Lower lobe of right lung (tissue), 2 donors: ENCODE data around the gene CRABP2. TPM values are rescaled to one million over a fixed set of nuclear protein-coding genes. Genes with fewer than 3 reads are reported as not detected.

Experiments used
- ATAC-seq, 2 donors: fragments of 200-7000 bp; cut with Tn5 transposase; one replicate each; pipeline ENCODE4 v1.9.1; 2020 to 2022; ENCODE audit warnings: mild to moderate bottlenecking in 2 of 2, moderate library complexity in 2 of 2
- DNase-seq: peaks from one replicate; pipeline ENCODE4 v3.0.0-alpha.2; 2020
- H3K27ac ChIP-seq: fragments of 200-600 bp; one replicate; pipeline ENCODE4 v1.8.0; 2022
- H3K27me3 ChIP-seq: fragments of 200-600 bp; one replicate; pipeline ENCODE4 v1.8.0; 2022; ENCODE audit warnings: low read depth
- H3K36me3 ChIP-seq: fragments of 200-600 bp; one replicate; pipeline ENCODE4 v1.8.0; 2022; ENCODE audit warnings: mild to moderate bottlenecking
- H3K4me1 ChIP-seq: fragments of 200-600 bp; one replicate; pipeline ENCODE4 v1.8.0; 2022
- H3K4me3 ChIP-seq: fragments of 200-600 bp; one replicate; pipeline ENCODE4 v1.8.0; 2022; ENCODE audit warnings: mild to moderate bottlenecking
- H3K9me3 ChIP-seq: fragments of 200-600 bp; one replicate; pipeline ENCODE4 v1.8.0; 2022
- intact Hi-C: fragments of 100-400 bp; cut with DNase I; formaldehyde crosslinking; loops from one replicate; pipeline ENCODE4 v1.11.0; 2022
- total RNA-seq: library from RNA; stranded (reverse); fragmentation: NEBNext Ultra II Directional; extraction: Animal tissue kit (Norgen Biotek cat#: 25700); gene quantifications from one replicate; pipeline ENCODE4 v1.2.1, GENCODE V29; 2021
- TF ChIP-seq, protein P1 (sequence below): fragments of 200-600 bp; IDR thresholded peaks from one replicate; pipeline ENCODE4 v1.8.0; 2022; ENCODE audit warnings: antibody characterized with exemption, mild to moderate bottlenecking
- donor health status: DM: no; HTN: yes; CAD: no; lungs with severe emphysema.

The CRABP2 gene
- total RNA-seq, 1 donor from 2014 or later, result 2.1 TPM

DNA sequence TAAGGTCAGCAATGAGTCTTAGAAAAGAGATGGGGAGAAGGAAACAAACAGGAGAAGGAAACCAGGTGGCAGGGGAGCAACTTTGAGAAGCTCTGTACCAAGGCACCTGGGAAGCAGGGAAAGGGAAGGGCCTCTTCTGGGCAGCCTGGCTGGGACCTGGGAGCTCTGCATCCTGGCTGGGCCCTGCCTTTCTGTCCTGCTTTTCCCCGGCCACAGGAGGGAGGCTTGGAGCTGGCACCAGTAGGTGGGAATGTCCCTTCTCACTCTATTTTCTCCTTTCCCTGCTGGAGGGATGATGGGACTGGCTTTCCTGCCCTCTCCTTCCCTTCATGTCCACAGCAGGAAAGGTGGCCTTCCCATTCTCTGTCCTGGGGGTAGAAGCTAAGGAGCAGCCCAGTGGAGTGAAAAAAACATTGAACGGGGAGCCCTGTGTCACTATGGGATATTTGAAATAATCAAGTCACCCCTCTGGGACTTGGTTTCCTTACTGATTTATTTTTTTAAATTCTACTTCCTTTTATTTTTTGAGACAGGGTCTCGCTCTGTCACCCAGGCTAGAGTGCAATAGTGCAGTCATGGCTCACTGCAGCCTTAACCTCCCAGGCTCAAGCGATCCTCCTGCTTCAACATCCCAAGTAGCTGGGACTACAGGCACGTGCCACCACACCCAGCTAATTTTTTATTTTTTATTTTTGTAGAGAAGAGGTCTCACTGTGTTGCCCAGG lies 23.1 kb downstream of the CRABP2 start:
- ATAC-seq (no peak), DNase-seq (no peak)
- Histone ChIP-seq H3K27me3 (peaks cover 54% of the 10 kb centered on the region), H3K9me3 (no peaks in the 10 kb centered on the region), H3K4me3 (no peak overlapping the region), H3K4me1 (peaks cover 4% of the 10 kb centered on the region), H3K27ac (no peak overlapping the region), H3K36me3 (no peaks in the 10 kb centered on the region)
- TF ChIP-seq, protein P1, sequence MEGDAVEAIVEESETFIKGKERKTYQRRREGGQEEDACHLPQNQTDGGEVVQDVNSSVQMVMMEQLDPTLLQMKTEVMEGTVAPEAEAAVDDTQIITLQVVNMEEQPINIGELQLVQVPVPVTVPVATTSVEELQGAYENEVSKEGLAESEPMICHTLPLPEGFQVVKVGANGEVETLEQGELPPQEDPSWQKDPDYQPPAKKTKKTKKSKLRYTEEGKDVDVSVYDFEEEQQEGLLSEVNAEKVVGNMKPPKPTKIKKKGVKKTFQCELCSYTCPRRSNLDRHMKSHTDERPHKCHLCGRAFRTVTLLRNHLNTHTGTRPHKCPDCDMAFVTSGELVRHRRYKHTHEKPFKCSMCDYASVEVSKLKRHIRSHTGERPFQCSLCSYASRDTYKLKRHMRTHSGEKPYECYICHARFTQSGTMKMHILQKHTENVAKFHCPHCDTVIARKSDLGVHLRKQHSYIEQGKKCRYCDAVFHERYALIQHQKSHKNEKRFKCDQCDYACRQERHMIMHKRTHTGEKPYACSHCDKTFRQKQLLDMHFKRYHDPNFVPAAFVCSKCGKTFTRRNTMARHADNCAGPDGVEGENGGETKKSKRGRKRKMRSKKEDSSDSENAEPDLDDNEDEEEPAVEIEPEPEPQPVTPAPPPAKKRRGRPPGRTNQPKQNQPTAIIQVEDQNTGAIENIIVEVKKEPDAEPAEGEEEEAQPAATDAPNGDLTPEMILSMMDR, result no peak
- intact Hi-C loops, result no loop called here

DNA sequence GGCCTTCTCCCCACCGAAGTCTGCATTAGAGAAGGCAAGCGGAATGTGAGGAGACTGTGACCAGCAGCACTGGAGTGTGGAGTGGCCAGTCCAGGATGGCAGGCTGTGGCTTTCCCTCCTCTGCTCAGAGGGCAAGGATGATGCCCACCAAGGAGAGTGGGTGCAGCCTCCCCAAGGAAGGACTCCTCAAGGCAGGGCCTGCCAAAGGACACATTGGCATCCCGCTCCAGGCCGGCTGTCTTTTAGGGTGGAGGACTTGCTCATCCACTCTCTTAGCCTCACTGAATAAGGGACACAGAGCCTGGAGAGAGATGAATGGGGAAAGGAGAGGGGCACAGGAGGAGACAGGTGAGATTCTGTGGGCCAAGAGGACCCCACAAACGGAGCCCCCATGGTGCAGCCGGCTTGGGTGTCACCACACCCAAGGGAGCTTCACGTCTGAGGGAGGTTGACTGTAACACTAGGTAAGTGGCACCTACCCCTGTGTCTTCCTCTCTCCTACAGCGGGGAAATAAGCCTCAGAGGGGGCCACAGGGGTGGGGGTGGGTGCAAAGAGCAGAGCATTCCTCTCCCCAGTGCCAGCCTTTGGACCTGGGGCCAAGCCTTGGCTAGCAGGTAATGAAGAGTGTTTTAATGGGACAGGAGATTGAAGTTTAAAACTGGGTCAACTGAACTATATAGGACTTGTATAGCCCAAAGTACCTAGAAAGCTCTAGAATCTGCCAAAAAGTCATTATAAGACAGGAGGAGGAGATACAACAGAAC lies 24.0 kb downstream of the CRABP2 start:
- intact Hi-C loops, result no loop called here
- peaks cover 57% of the 10 kb centered on the region for H3K27me3 ChIP-seq
- no peak overlapping the region for H3K27ac ChIP-seq
- H3K4me3 ChIP-seq, result no peak overlapping the region
- H3K4me1 ChIP-seq, result peaks cover 10% of the 10 kb centered on the region
- no peak for ATAC-seq
- H3K36me3 ChIP-seq, result no peaks in the 10 kb centered on the region
- no peak for DNase-seq
- no peaks in the 10 kb centered on the region for H3K9me3 ChIP-seq
- TF ChIP-seq, protein P1, result no peak

DNA sequence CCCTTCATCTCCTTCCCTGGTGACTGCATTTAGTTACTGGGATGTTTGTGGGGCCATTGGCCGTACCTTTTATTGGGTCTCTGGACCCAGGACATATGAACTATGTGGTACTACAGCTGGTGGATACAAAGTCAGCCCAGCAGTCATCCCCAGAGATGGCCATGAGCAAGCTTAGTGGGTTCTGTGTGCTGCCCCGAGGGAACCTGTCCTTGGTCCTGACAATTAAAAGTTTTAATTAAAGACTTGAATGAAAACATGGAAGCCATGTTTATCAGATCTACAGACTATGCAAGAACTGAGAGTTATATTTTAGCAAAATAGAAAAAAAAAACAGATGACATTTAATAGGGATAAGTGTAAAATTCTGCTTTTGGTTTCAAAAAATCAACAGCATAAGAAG lies 25.3 kb downstream of the CRABP2 start:
- Histone ChIP-seq H3K4me1 (peaks cover 13% of the 10 kb centered on the region), H3K36me3 (no peaks in the 10 kb centered on the region), H3K4me3 (no peak overlapping the region), H3K27ac (no peak overlapping the region), H3K9me3 (no peaks in the 10 kb centered on the region), H3K27me3 (peaks cover 68% of the 10 kb centered on the region)
- ATAC-seq, result no peak
- TF ChIP-seq, protein P1, result no peak
- DNase-seq, result no peak
- intact Hi-C loops, result no loop called here

DNA sequence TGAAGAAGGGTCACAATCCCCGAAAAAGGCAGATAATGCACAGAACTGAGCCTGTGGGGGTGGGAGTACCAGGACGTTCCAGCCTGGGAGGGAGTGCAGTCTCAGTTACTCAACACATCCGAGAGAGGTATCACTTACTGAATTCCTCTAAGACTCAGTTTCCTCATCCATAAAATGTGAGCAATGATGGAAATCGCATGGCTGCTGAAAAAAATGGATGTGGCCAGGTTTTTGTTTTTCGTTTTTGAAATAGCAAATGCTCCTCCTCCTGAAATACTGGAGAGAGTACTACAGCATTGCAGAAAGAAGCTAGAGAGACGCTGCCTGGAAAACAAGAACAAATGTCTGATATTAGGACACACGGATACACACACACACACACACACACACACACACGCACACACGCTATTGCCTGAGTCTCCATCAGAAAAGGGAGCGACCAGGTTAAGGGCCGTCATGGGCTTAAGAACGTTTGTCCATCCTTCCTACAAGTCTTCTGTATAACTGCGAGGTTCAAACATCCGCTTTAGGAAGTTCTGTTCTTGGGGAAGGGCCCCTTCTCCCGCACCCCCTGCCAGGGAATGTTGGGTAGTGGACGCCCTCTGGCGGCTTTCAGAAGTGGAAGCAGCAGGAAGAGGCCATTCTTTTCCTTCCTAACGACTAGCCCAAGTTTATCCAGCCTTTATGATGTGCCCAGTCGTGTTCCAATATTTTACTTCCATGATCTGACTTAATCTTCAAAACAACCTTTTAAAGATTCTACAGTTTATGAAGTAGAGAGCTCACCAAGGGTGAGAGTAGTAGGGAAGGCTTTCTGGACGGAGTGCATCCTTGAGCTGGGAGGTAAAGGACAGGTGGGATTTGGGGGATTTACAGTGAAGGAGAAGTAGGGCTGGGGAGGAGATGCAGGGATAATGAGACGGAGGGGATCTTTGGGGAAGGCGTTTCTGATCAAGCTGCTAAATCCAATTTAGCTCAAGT lies 27.5 kb downstream of the CRABP2 start:
- Histone ChIP-seq H3K4me1 (peaks cover 32% of the 10 kb centered on the region), H3K36me3 (no peaks in the 10 kb centered on the region), H3K27ac (peak overlapping the region; percentile 82), H3K9me3 (no peaks in the 10 kb centered on the region), H3K27me3 (peaks cover 58% of the 10 kb centered on the region), H3K4me3 (peak overlapping the region; percentile 64)
- TF ChIP-seq, protein P1, result peak; percentile 75
- intact Hi-C loops, result no loop called here
- ATAC-seq, result peak; percentile 72 to 79
- peak; percentile 62 for DNase-seq
